HEK293 (cell line): ENCODE results near the gene FRY.

ENCODE experiments used
- CTCF ChIA-PET: fragments of 350-600 bp; formaldehyde crosslinking; extraction: SDS; loops from one replicate; lab custom pipeline; 2021; ENCODE audit warnings: antibody characterized with exemption; lab: Yijun Ruan, JAX
- POLR2A ChIA-PET: fragments of 300-600 bp; formaldehyde crosslinking; extraction: SDS; loops from one replicate; lab custom pipeline; 2020; ENCODE audit warnings: antibody characterized with exemption, inconsistent platforms; lab: Yijun Ruan, JAX
- H3K27ac ChIP-seq: fragments of 200-500 bp; sonication (Bioruptor generic); 2 replicates; pipeline ENCODE4 v1.5.1; 2014; ENCODE audit warnings: low read depth, low read length, control low read depth, inconsistent platforms; ENCODE audit errors: extremely low read depth
- H3K36me3 ChIP-seq, 2 experiments: fragments of 200-500 bp in 1 of 2; sonication (Bioruptor generic) in 1 of 2; 1 replicate in 1 of 2; 2 replicates in 1 of 2; pipeline ENCODE4 v1.5.1; 2014 to 2017; ENCODE audit warnings: inconsistent platforms in 2 of 2, low read length in 2 of 2; ENCODE audit not compliant: control insufficient read depth in 2 of 2, insufficient read depth in 1 of 2
- H3K4me1 ChIP-seq: fragments of 200-500 bp; sonication (Bioruptor generic); 2 replicates; pipeline ENCODE4 v1.5.1; 2014; ENCODE audit warnings: mild to moderate bottlenecking, low read length, inconsistent platforms; ENCODE audit not compliant: control insufficient read depth, insufficient read depth
- H3K4me3 ChIP-seq: 2 replicates; pipeline ENCODE4 v1.5.1; 2011; ENCODE audit warnings: low read depth, mild to moderate bottlenecking, control low read depth, low read length, moderate library complexity
- H3K9me3 ChIP-seq: fragments of 200-500 bp; sonication (Bioruptor generic); 2 replicates; pipeline ENCODE4 v1.5.1; 2014; ENCODE audit warnings: low read depth, low read length, inconsistent platforms; ENCODE audit not compliant: control insufficient read depth, insufficient read depth
- ATF2 ChIP-seq: fragments of 450-650 bp; formaldehyde crosslinking; IDR thresholded peaks from 2 replicates; pipeline ENCODE4 v1.5.1; 2016; ENCODE audit warnings: missing biosample characterization, missing genetic modification characterization, low read depth
- BCL11B ChIP-seq: fragments of 450-650 bp; formaldehyde crosslinking; IDR thresholded peaks from 2 replicates; pipeline ENCODE4 v1.5.1; 2016; ENCODE audit warnings: low read depth, missing biosample characterization, missing genetic modification characterization
- EGR2 ChIP-seq: fragments of 450-650 bp; formaldehyde crosslinking; IDR thresholded peaks from 2 replicates; pipeline ENCODE4 v1.5.1; 2016; ENCODE audit warnings: low read depth, missing biosample characterization, missing genetic modification characterization
- GLIS2 ChIP-seq: fragments of 450-650 bp; formaldehyde crosslinking; IDR thresholded peaks from 2 replicates; pipeline ENCODE4 v1.5.1; 2016; ENCODE audit warnings: missing biosample characterization, missing genetic modification characterization
- MEIS1 ChIP-seq: sonication (generic); formaldehyde crosslinking; IDR thresholded peaks from 2 replicates; pipeline ENCODE4 v1.8.1; 2022; ENCODE audit warnings: missing genetic modification reagents, mild to moderate bottlenecking, borderline replicate concordance
- SCRT2 ChIP-seq: fragments of 450-650 bp; formaldehyde crosslinking; IDR thresholded peaks from 2 replicates; pipeline ENCODE4 v1.5.1; 2016; ENCODE audit warnings: missing biosample characterization, missing genetic modification characterization
- SETDB1 ChIP-seq: IDR thresholded peaks from one replicate; pipeline ENCODE4 v1.6.1; 2017; ENCODE audit warnings: mild to moderate bottlenecking, low read length, moderate library complexity, mixed read lengths; ENCODE audit not compliant: insufficient read length
- YY2 ChIP-seq: fragments of 450-650 bp; formaldehyde crosslinking; IDR thresholded peaks from 2 replicates; pipeline ENCODE4 v1.5.1; 2016; ENCODE audit warnings: missing biosample characterization, missing genetic modification characterization
- ZBTB20 ChIP-seq: fragments of 450-650 bp; formaldehyde crosslinking; IDR thresholded peaks from 2 replicates; pipeline ENCODE4 v1.5.1; 2016; ENCODE audit warnings: missing biosample characterization, missing genetic modification characterization
- ZEB2 ChIP-seq: fragments of 450-650 bp; formaldehyde crosslinking; IDR thresholded peaks from 2 replicates; pipeline ENCODE4 v1.5.1; 2016; ENCODE audit warnings: missing biosample characterization, missing genetic modification characterization
- ZFP37 ChIP-seq: fragments of 450-650 bp; formaldehyde crosslinking; IDR thresholded peaks from 2 replicates; pipeline ENCODE4 v1.5.1; 2016; ENCODE audit warnings: missing biosample characterization, missing genetic modification characterization
- ZFP41 ChIP-seq: fragments of 450-650 bp; formaldehyde crosslinking; IDR thresholded peaks from 2 replicates; pipeline ENCODE4 v1.5.1; 2016; ENCODE audit warnings: missing biosample characterization, missing genetic modification characterization, borderline replicate concordance
- ZNF10 ChIP-seq: fragments of 450-650 bp; formaldehyde crosslinking; IDR thresholded peaks from 2 replicates; pipeline ENCODE4 v1.5.1; 2017; ENCODE audit warnings: missing biosample characterization, missing genetic modification characterization
- ZNF132 ChIP-seq: fragments of 450-650 bp; formaldehyde crosslinking; IDR thresholded peaks from 2 replicates; pipeline ENCODE4 v1.5.1; 2017; ENCODE audit warnings: missing biosample characterization, missing genetic modification characterization, borderline replicate concordance
- ZNF184 ChIP-seq: fragments of 450-650 bp; IDR thresholded peaks from 2 replicates; pipeline ENCODE4 v1.5.1; 2018; ENCODE audit warnings: missing biosample characterization, mild to moderate bottlenecking, missing genetic modification characterization
- ZNF2 ChIP-seq: fragments of 450-650 bp; formaldehyde crosslinking; IDR thresholded peaks from 2 replicates; pipeline ENCODE4 v1.5.1; 2016; ENCODE audit warnings: missing biosample characterization, missing genetic modification characterization
- ZNF266 ChIP-seq: fragments of 450-650 bp; formaldehyde crosslinking; IDR thresholded peaks from 2 replicates; pipeline ENCODE4 v1.5.1; 2016; ENCODE audit warnings: missing biosample characterization, missing genetic modification characterization, low read depth
- ZNF341 ChIP-seq: fragments of 450-650 bp; formaldehyde crosslinking; IDR thresholded peaks from 2 replicates; pipeline ENCODE4; 2016; ENCODE audit warnings: low read depth, missing biosample characterization, missing genetic modification characterization
- ZNF366 ChIP-seq: fragments of 450-650 bp; formaldehyde crosslinking; conservative IDR thresholded peaks from 2 replicates; pipeline ENCODE4 v1.5.1; 2016; ENCODE audit warnings: missing biosample characterization, missing genetic modification characterization
- ZNF391 ChIP-seq: fragments of 450-650 bp; formaldehyde crosslinking; IDR thresholded peaks from 2 replicates; pipeline ENCODE4 v1.5.1; 2016; ENCODE audit warnings: low read depth, missing biosample characterization, missing genetic modification characterization, borderline replicate concordance
- ZNF433 ChIP-seq: fragments of 450-650 bp; formaldehyde crosslinking; IDR thresholded peaks from 2 replicates; pipeline ENCODE4 v1.5.1; 2016; ENCODE audit warnings: missing biosample characterization, missing genetic modification characterization, low read depth
- ZNF549 ChIP-seq: fragments of 450-650 bp; IDR thresholded peaks from 2 replicates; pipeline ENCODE4 v1.5.1; 2018; ENCODE audit warnings: missing biosample characterization, missing genetic modification characterization, mild to moderate bottlenecking, inconsistent platforms, moderate library complexity
- ZNF585B ChIP-seq: fragments of 450-650 bp; formaldehyde crosslinking; IDR thresholded peaks from 2 replicates; pipeline ENCODE4 v1.5.1; 2016; ENCODE audit warnings: missing biosample characterization, missing genetic modification characterization
- ZNF621 ChIP-seq: fragments of 450-650 bp; formaldehyde crosslinking; IDR thresholded peaks from 2 replicates; pipeline ENCODE4 v1.5.1; 2017; ENCODE audit warnings: missing biosample characterization, missing genetic modification characterization
- ZNF660 ChIP-seq: fragments of 450-650 bp; IDR thresholded peaks from 2 replicates; pipeline ENCODE4 v1.5.1; 2018; ENCODE audit warnings: missing biosample characterization, mild to moderate bottlenecking, missing genetic modification characterization
- ZNF747 ChIP-seq: fragments of 450-650 bp; formaldehyde crosslinking; IDR thresholded peaks from 2 replicates; pipeline ENCODE4 v1.5.1; 2016; ENCODE audit warnings: missing biosample characterization, missing genetic modification characterization
- ZNF830 ChIP-seq: fragments of 450-650 bp; IDR thresholded peaks from 2 replicates; pipeline ENCODE4 v1.5.0; 2018; ENCODE audit warnings: missing biosample characterization, missing genetic modification characterization, low read depth, mild to moderate bottlenecking, moderate library complexity
- ZSCAN5A ChIP-seq: fragments of 450-650 bp; formaldehyde crosslinking; IDR thresholded peaks from 2 replicates; pipeline ENCODE4 v1.5.1; 2016; ENCODE audit warnings: missing biosample characterization, missing genetic modification characterization
- TF ChIP-seq, protein P1 (sequence below): fragments of 450-650 bp; formaldehyde crosslinking; IDR thresholded peaks from 2 replicates; pipeline ENCODE4 v1.5.1; 2016; ENCODE audit warnings: missing biosample characterization, missing genetic modification characterization

FRY gene

GRCh38 chr13:32265726-32266125 is 234.2 kb downstream of the FRY start (continued):
- no peak for TF ChIP-seq BCL11B
- TF ChIP-seq, all 188 proteins: peak for 0

- ChIA-PET CTCF (no interaction called here), POLR2A (no interaction called here)
- Histone ChIP-seq H3K4me3 (no peak overlapping the region), H3K4me1 (no peaks in the 10 kb centered on the region), H3K36me3 (no peaks in the 10 kb centered on the region), H3K9me3 (no peaks in the 10 kb centered on the region), H3K27ac (no peak overlapping the region)
- no peak for TF ChIP-seq ZNF132 (tag by site-specific recombination)
- TF ChIP-seq ZNF747 (tag by site-specific recombination): no peak
- no peak for TF ChIP-seq ZNF391 (tag by site-specific recombination)
- TF ChIP-seq, all 188 proteins: peak for 0
Observed at GRCh38 chr13:32266130-32266529, 234.6 kb downstream of the FRY start.

DNA sequence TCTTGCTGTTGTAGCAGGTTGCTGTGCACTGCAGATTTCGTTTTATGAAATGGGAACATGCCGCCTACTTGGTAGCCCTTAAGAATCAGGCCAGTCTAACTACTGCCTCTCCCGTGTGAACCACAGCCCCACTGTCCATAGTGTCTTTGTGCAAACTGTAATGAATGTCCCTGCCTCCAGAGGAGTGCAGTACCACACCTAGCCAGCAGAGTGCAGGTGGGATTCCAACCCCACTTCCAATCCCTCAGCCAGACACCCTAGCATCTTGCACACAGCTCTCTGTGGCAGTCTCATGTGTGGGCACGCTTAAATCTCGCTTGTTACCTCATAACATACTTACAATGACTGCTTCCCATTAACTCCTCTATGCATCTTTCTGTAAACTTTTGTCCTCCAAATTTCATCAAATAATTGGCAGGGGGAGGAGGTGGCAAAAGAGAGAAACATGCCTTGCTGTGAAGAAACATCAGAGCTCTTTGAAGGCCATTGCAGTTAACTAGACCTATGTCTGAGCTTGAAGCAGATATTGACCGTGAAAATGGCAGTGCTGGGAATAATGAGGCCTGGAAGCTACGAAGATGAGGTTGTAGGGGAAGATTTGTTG is 236.4 kb downstream of the FRY start:
- Histone ChIP-seq H3K36me3 (no peaks in the 10 kb centered on the region), H3K9me3 (no peaks in the 10 kb centered on the region), H3K27ac (no peak overlapping the region), H3K4me1 (no peaks in the 10 kb centered on the region), H3K4me3 (no peak overlapping the region)
- ChIA-PET CTCF (interaction anchor here (0.6 to 2.2 kb wide), 5 partner anchors 13 to 411 kb away, joined by 3 to 6 read pairs (median 6); no protein-coding TSS in a partner anchor), POLR2A (no interaction called here)
- no peak for TF ChIP-seq MEIS1
- TF ChIP-seq ZNF366: no peak
- TF ChIP-seq SETDB1: no peak
- no peak for TF ChIP-seq ATF2 (tag by site-specific recombination)
- no peak for TF ChIP-seq ZFP41
- TF ChIP-seq ZNF585B: no peak
- no peak for TF ChIP-seq ZNF2
- TF ChIP-seq ZNF660 (tag by site-specific recombination): no peak
- no peak for TF ChIP-seq SCRT2 (tag by site-specific recombination)
- TF ChIP-seq ZNF10 (tag by site-specific recombination): no peak
- TF ChIP-seq EGR2 (tag by site-specific recombination): no peak
- no peak for TF ChIP-seq ZNF184
- TF ChIP-seq, protein P1, sequence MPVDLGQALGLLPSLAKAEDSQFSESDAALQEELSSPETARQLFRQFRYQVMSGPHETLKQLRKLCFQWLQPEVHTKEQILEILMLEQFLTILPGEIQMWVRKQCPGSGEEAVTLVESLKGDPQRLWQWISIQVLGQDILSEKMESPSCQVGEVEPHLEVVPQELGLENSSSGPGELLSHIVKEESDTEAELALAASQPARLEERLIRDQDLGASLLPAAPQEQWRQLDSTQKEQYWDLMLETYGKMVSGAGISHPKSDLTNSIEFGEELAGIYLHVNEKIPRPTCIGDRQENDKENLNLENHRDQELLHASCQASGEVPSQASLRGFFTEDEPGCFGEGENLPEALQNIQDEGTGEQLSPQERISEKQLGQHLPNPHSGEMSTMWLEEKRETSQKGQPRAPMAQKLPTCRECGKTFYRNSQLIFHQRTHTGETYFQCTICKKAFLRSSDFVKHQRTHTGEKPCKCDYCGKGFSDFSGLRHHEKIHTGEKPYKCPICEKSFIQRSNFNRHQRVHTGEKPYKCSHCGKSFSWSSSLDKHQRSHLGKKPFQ: no peak
- no peak for TF ChIP-seq ZNF621 (tag by site-specific recombination)
- no peak for TF ChIP-seq ZNF549 (tag by site-specific recombination)

- Histone ChIP-seq H3K27ac (no peak overlapping the region), H3K9me3 (no peaks in the 10 kb centered on the region), H3K4me1 (no peaks in the 10 kb centered on the region), H3K36me3 (no peaks in the 10 kb centered on the region), H3K4me3 (no peak overlapping the region)
- POLR2A ChIA-PET: no interaction called here
- CTCF ChIA-PET: no interaction called here
- TF ChIP-seq GLIS2 (tag by site-specific recombination) (no peak), ZEB2 (no peak), ZNF433 (no peak), ZBTB20 (tag by site-specific recombination) (no peak), ZSCAN5A (tag by site-specific recombination) (no peak), ZNF585B (no peak), YY2 (tag by site-specific recombination) (no peak), ZNF341 (tag by site-specific recombination) (no peak), ZNF266 (tag by site-specific recombination) (no peak), ZFP37 (no peak), ZNF830 (tag by site-specific recombination) (no peak)
Observed at GRCh38 chr13:32272021-32272683, 240.6 kb downstream of the FRY start.
